Epidermal melanocyte (primary cell): ENCODE measurements around the gene EHD4.

ENCODE experiments used
- DNase-seq: peaks from one replicate; pipeline ENCODE4 v3.0.0; 2011; ENCODE audit warnings: low spot score; ENCODE audit not compliant: insufficient read length

Gene EHD4

DNA sequence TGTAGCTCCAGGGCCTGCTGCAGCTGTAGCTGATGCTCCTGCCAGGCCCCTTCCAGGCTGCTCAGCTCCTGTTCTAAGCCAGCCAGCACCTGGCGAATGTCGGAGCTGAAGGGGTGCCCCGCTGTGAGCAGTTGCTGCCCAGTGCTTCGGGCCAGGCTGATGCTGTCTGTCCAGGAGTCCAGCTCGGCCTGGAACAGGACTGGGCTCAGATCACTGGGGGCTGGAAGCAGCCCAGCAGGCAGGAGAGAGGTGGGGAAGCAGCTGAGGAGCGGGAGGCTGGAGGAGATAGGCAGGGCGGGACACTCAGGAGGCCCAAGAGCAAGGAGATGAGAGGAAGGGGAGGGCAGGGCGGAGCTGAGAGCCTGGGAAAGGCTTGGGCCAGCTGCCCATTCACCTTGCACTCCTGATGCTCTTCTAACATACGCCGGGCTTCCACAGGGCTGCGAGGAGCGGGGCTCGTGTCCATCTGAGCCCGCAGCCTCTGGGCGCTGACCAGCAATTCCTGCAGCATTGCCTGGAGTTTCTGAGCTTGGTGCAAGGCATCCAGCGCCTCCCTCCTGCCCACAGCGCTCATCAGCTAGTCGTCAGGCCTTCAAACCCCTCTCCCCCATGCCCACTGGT, 110.5 kb downstream of the EHD4 start:
- no peak for DNase-seq

DNA sequence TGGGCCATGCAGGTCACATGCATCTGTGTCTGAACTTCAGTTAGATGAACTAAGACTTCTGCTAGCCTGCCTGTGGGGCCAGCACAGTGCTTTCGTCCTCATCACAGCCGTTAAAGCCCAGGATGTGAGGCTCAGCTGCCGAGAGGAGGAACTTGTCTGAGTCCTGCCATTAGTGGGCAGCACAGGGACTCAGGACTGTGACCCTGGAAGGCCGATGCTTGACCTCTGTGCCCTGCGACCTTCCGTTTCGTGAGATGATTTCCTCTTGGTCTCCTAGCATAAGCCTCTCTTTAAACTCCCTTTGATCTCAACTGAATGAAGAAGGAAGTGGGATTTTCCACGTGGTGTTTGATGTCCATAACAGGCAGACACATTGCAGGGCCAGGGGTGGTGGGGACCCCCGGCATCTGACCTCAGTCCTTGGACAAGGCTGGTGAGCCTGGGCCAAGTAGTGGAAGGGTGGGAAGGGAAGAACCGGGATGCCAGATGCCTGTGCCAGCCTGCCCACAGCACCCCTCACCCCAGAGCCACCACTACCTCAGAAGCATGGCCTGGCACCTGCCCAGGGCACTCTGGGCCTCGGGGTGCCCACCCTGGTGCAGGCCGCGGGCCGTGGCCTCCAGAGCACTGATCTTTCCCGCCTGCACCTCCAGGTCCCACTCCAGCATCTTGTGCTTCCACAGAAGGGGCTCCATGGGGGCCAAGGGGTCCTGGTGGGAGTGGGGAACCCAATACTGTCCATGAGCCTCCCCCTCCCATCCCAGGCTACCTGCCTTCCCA, 112.1 kb downstream of the EHD4 start:
- no peak for DNase-seq

DNA sequence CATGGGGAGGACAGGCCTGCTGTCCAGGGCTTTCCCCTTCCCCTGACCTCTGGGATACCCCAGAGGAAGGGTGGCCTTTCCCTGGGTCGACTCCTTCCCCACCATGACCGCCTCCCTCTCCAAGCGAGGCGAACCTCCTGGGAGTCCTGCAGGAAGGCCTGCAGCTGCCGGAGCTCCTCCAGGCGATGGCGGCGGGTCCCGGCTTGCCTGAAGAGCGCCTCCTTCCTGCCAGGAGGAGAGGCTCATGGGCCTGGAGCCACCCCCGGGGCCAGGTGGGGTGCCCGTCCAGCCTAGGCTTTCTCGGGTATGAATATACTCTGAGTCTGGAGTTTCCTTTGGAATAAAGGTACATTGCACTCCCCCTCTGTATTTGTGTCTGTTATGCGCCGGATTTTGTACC, 113.6 kb downstream of the EHD4 start:
- no peak for DNase-seq

DNA sequence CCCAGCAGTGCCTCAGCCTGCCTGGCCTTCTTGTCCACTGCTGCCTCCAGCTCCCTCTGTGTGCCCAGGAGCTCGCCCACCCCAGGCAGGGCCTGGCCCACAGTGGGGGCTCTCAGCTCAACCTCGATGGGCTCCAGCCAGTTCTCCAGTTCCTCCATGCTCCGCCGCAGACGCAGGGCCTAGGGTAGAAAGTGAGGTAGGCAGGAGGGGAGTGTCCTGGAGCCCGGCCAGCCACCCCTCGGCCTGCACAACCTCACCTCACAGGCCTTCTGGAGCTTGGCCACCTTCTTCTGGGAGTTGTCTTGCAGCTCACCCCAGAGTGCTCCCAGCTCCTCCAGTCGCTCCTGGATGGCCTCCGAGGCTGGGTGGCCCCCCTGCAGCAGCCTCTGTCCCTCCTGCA, 115.0 kb downstream of the EHD4 start:
- DNase-seq: no peak

DNA sequence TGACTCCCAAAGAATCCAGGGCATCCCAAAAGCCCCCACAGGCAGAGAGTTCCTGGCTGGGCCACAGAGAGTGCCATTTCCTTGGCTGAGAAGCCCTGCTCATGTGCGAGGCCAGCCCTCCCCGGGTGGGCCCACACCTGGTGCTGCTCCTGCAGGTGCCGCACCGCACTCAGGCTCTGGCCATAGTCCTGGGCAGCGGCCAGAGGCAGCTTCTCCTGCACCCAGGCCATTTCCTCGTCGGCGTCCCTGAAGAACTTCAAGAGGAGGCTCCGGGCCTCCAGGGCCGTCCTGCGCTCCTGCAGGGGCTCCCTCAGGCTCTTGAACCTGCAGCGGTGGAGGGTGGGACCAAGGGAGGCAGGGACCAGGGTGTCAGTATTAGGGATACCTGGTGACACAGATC, 115.6 kb downstream of the EHD4 start:
- DNase-seq: no peak

DNA sequence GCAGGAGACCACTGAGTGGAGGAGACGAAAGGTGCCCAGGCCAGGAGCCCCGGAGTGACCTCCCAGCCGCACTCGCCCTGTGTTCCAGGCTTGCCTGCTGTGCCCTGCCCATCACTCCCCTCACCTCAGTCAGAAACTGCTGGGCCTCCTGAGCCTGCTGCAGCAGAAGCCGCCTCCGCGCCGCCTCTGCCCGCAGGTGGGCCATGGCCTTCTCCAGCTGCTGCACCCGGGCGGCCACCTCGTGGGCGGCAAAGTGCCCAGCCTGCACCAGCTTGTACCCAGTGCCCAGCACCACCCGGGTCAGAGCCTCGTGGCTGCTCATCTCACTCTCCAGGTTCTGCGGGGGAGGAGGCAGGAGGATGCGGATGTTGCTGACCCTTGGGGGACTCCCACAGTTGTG, 116.1 kb downstream of the EHD4 start:
- no peak for DNase-seq

DNA sequence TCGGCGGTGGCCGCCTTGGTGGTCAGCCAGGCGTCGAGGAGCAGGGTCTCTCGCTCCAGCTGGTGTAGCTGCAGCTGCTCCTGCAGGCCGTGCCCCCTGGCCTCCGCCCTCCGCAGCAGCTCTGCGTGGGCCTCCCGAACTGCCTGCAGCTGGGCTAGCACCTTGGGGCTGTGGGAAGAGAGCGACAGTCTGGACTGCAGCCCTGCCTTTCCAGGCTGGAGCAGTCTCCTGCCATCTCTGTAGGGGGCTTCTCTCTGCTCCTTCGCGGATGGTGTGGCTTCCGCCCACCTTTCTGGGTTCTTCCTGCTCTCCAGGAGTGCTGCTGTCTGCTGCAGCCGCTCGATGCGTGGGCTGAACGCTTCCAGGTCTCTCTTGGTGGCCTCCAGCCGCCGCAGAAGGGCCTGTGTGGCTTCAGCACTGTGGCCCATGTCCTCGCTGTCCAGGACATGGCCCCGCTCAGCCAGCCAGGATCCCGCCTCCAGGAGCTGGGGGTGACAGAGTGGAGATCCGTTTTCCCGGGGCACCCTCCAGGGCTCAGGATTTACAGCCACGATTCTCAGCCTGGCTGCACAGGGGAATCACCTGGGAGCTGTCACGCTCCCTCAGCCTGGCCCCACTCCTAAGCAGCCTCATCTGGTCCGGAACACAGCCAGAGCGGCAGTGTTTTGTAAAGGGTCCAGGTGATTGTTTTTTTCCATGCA, 116.9 kb downstream of the EHD4 start:
- no peak for DNase-seq

DNA sequence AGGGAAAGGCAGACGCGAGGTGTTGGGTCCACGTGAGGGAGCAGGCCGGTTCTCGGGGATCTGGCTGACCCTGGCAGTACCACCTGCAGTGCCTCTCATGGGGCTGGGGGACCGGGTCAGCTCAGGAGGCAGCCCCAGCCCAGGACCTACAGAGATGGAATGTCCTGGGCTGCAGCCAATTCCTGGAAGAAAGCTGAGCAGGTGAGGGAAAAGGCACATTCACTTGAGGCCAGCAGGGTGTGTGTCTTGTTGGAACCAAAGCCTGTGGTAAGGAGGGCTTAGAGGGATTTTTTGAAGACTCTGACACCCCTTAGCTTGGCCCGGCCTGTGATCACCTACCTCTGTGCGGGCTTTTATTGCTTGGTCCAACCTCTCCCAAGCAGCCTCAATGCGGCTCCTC, 117.9 kb downstream of the EHD4 start:
- DNase-seq: no peak

DNA sequence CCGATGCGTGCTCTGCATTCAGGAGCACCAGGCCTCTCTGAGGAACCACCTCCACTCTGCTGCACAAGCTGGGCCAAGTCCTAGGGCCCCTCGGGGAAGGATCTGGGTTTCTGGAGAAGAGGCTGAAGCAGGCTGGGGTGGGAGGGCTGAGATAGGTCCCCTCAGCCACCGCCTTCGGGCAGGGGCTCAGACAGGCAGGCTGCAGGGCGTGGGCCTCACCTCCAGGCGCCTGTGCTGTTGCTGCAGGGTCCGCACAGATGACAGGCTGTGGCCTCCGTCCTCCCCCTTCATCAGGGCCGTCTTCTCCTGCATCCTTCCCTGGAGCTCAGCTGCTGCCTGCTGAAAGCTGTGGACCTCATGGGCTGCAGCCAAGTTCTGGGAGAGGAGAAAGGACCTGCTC, 118.5 kb downstream of the EHD4 start:
- no peak for DNase-seq

DNA sequence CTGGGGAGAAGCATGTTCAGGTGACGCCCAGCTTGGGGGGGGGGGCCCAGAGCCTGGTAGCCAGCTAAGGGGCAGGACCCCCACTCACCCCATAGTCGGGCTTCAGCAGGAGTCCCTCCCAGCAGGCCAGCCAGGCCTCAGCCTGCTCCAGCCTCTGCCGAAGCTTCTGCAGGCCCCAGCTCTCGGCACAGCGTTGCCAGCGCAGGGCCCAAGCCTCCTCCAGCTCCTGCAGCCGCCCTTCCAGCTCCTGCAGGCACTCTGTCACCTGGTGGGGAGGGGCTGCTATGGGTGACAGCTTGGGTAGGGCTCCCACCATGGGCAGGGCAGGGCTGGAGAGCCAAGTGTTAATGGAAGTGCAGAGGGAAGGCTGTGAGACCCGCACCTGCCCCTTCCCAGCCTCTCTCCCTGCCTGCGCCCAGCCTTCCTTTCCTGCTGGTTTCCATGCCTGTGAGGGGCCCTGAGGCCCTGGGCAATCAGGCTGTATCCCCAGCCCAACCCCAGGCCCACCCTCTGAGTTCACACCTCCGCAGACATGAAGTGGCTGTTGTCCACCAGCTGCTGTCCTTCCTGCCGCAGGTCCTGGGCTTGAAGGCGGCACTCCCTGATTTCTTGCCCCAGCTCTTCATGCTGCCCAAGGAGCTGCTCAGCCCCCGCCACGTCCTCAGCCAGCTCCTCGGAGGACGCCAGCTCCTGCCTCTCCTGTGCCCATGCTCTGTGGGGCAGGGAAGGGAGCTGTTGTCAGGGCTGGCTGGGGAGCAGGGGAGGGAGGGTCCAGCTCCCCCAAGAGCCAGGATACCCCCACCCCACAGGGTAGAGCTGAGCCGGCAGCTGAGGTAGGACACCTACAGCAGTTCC, 119.4 kb downstream of the EHD4 start:
- no peak for DNase-seq

DNA sequence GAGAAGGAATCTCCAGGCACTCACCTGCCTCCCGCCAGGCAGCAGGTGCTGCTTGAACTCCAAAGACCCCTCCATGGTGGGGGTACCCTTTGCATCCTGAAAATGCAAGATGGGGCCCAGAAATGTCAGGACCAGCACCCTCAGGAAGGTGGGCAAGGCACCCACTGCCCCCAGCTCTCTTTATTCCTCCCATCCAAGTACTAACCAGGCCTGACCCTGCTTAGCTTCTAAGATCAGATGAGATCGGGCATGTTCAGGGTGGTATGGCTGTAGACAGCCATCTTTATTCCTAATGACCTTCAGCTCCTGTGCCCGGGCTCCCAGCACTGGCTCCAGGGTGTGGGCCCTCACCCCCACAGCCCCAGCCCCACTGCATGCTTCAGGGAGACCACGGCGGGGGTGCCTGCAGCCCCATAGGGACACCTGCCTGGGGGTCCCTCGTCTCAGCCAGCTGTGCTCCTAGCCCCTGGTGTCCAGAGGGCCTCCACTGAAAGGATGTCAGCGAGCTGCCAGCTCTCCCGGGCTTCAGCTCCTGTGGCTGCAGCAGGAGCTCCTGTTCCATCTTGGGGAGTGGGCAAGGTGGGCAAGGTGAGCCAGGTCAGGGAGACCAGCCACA, 120.5 kb downstream of the EHD4 start:
- no peak for DNase-seq

DNA sequence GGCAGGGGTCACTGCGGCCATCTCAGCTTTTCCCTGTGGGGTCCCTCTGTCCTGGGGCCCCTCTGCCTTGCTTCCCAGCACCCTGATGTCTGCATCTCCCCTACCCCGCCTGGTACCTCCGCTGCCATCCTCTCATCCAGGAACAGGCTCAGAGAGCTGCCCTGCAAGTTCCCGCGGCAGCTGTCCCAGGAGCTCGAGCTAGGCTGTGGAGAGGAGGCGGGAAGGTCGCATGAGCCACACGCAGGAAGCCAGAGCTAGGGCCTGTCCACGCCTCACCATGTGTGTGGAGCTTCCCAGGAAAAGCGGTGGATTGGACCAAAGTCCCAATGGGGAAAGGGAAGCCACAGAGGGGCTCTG, 121.2 kb downstream of the EHD4 start:
- no peak for DNase-seq

DNA sequence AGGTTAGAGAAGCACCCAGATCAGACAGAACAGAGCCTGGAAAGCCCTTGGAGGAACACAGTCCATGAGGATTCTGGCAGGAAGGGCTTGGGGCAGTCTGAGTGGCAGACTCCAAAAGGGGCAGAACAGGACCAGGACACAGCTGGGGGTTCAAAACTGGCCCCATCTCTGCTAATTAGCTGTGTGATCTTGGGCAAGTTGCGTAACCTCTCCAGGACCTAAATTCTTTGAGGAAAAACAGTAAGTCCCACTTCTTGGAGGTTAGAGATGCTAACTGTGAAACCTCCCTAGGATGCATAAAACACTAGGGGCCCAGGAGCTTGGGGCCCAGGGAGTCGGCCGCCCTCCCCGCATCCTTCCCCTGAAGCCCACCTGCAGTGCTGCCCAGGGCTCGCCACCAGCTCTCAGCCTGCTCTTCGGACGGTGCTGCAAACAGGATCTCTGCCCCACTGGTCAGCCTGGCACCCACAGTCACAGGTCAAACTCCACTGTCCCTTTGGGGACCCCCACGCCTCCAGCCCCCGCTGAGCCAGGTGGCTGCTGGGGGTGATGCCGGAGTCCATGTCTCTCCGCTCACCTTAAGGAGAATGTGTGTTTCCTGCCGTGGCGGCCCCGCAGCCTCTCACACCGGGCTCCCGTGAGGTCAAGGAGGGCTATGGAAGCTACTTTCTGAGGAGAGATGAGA, 121.7 kb downstream of the EHD4 start:
- DNase-seq: no peak

DNA sequence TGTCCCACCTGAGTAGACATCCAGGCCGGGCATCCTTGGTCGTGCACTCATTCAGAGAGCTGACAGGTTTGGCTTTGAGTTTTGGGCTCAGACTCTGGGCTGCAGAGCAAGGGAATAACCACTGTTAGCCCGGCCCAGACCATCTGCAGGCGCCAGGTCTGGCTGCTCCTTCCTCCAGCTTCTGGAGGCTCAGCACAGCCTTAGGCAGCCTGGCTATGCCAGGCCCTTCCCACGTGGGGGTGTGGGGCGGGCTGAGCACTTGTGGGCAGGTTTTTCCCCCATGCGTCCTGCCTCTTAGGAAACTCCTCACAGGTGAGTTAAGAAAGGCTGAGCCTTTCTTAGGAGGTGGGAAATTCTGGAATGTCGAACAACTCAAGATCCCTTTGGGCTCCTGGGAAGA, 122.5 kb downstream of the EHD4 start:
- no peak for DNase-seq

DNA sequence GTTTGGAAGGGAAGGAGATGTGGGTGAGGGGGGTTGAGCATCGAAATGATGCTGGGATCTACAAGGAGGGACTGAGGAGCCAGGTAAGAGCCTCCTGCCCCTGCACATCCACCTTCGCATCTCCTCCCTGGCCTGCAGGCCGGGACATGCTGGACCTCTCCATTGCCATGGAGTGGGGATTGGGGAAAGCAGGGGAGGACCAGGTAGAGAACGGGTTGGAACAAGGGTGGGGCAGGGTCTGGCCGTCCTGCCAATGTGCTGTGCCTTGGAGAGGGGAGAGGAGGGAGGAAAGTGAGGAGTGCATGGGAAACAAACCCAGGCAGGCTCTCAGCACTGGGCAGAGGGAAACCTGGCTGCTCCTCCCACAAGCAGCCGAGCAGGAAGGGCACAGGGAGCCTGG, 123.2 kb downstream of the EHD4 start:
- no peak for DNase-seq

DNA sequence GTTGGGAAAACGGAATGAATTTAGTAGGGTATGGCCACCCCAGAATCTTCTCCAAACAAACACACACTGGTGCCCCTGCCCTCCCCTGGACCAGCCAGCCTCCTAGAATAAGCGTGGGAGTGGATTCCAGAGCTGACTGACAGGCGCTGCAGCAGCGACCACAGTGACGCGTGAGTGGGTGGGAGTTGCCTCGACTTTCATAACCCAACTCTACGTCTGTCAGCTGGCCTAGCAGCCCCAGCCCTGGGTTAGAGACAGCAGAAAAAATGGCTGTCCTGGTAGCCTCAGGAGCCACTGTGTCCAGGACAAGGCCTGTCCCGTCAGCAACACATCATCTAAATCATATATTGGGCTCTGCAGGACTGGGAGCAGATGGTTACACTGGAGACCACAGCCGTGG, 123.7 kb downstream of the EHD4 start:
- no peak for DNase-seq

DNA sequence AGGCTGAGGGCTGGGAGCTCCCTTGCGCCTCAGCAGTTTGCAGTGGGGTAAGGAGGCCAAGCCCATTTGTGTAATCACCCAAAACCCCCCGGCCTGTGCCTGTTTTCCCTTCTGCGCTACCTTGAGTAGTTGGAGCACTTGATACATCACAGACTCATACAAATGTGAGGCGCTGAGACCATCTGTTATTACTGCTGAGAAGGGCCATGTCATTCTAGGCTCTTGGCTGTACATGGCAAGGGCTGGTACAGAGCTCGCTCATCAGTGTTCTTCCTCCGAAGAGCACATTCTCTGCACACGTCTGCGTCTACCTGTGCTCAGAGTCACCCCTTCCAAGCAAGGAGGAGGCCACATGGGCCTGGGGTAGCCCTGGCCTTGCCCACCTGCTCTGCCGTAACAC, 124.4 kb downstream of the EHD4 start:
- no peak for DNase-seq

DNA sequence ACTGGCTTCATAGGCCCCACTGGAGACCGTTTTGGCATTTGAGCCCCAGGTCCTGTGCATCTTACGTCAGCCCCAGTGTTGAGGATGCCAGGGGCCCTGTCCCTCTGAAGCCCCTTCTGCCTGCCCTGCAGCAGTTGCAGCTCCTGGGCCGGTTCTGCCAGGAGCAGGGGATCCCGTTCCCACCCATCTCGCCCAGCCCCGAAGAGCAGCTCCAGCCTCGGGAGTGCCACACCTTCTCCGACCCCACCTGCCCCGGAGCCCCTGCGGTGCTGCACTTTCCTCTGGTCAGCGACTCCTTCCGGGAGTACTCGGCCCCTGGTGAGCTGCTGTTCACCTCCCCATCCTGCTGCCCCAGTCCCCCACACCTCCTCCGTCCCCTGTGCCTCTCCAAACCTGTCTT, 125.2 kb downstream of the EHD4 start:
- DNase-seq: no peak
